ENCODE measurements around the gene MYH15. TPM values are rescaled to one million over a fixed set of nuclear protein-coding genes. Genes with fewer than 3 reads are reported as not detected.

The MYH15 gene
- total RNA-seq, 1 donor = under 0.01 TPM

- no peak for TF ChIP-seq CTCF (IDR thresholded peaks at IDR 0.05; ENCODE audit: insufficient read depth, low read depth, low read length)
- no peak for DNase-seq (ENCODE audit: low read depth)
- H3K4me3 ChIP-seq (ENCODE audit: low read depth, low read length) = no peak overlapping the region
Observed at GRCh38 chr3:108501535-108501934, 8.9 kb downstream of the MYH15 start.

GRCh38 chr3:108500728-108501127 lies 9.7 kb downstream of the MYH15 start:
- no peak overlapping the region for H3K4me3 ChIP-seq (ENCODE audit: low read depth, low read length)
- TF ChIP-seq CTCF (IDR thresholded peaks at IDR 0.05; ENCODE audit: insufficient read depth, low read depth, low read length) = no peak
- DNase-seq (ENCODE audit: low read depth) = no peak

GRCh38 chr3:108497271-108497670 lies 13.1 kb downstream of the MYH15 start:
- no peak overlapping the region for H3K4me3 ChIP-seq (ENCODE audit: low read depth, low read length)
- TF ChIP-seq CTCF (IDR thresholded peaks at IDR 0.05; ENCODE audit: insufficient read depth, low read depth, low read length) = no peak
- DNase-seq (ENCODE audit: low read depth) = no peak

GRCh38 chr3:108495717-108496116 lies 14.7 kb downstream of the MYH15 start:
- DNase-seq (ENCODE audit: low read depth) = no peak

GRCh38 chr3:108494906-108495531 lies 15.4 kb downstream of the MYH15 start:
- no peak overlapping the region for H3K4me3 ChIP-seq (ENCODE audit: low read depth, low read length)
- DNase-seq (ENCODE audit: low read depth) = no peak
- no peak for TF ChIP-seq CTCF (IDR thresholded peaks at IDR 0.05; ENCODE audit: insufficient read depth, low read depth, low read length)

More at GRCh38 chr3:108495717-108496116, 14.7 kb downstream of the MYH15 start:
- no peak overlapping the region for H3K4me3 ChIP-seq (ENCODE audit: low read depth, low read length)
- no peak for TF ChIP-seq CTCF (IDR thresholded peaks at IDR 0.05; ENCODE audit: insufficient read depth, low read depth, low read length)

GRCh38 chr3:108493862-108494261 lies 16.5 kb downstream of the MYH15 start:
- DNase-seq (ENCODE audit: low read depth) = no peak
- H3K4me3 ChIP-seq (ENCODE audit: low read depth, low read length) = no peak overlapping the region
- TF ChIP-seq CTCF (IDR thresholded peaks at IDR 0.05; ENCODE audit: insufficient read depth, low read depth, low read length) = peak; percentile 17

- no peak overlapping the region for H3K4me3 ChIP-seq (ENCODE audit: low read depth, low read length)
- no peak for TF ChIP-seq CTCF (IDR thresholded peaks at IDR 0.05; ENCODE audit: insufficient read depth, low read depth, low read length)
- DNase-seq (ENCODE audit: low read depth) = no peak
Observed at GRCh38 chr3:108491456-108491855, 18.9 kb downstream of the MYH15 start.
